H9 (cell line): ENCODE data around the gene GLIPR2. TPM values are rescaled to one million over a fixed set of nuclear protein-coding genes. Genes with fewer than 3 reads are reported as not detected.

Experiments used
- DNase-seq: peaks from one replicate; pipeline ENCODE4 v3.0.0-alpha.2; 2017
- H2AFZ ChIP-seq: one replicate; pipeline ENCODE4 v1.6.1; 2013; ENCODE audit warnings: mild to moderate bottlenecking, low read length, control low read depth, moderate library complexity
- H2AK5ac ChIP-seq: 2 replicates; pipeline ENCODE4 v1.6.1; 2013; ENCODE audit warnings: low read length, control low read depth, mixed read lengths; ENCODE audit not compliant: insufficient read length
- H2BK120ac ChIP-seq: one replicate; pipeline ENCODE4 v1.6.1; 2013; ENCODE audit warnings: low read depth, mild to moderate bottlenecking, low read length, control low read depth, inconsistent platforms; ENCODE audit not compliant: poor library complexity, severe bottlenecking
- H2BK12ac ChIP-seq: 2 replicates; pipeline ENCODE4 v1.6.1; 2013; ENCODE audit warnings: low read length, control low read depth, mixed read lengths, low read depth; ENCODE audit not compliant: insufficient read length
- H2BK15ac ChIP-seq: 2 replicates; pipeline ENCODE4 v1.6.1; 2013; ENCODE audit warnings: low read depth, low read length, control low read depth
- H2BK20ac ChIP-seq: one replicate; pipeline ENCODE4 v1.6.1; 2013; ENCODE audit warnings: low read depth, mild to moderate bottlenecking, low read length, control low read depth, inconsistent platforms; ENCODE audit not compliant: poor library complexity, severe bottlenecking
- H2BK5ac ChIP-seq: 2 replicates; pipeline ENCODE4 v1.6.1; 2013; ENCODE audit warnings: low read length, control low read depth, mixed read lengths; ENCODE audit not compliant: insufficient read length
- H3K14ac ChIP-seq: 2 replicates; pipeline ENCODE4 v1.6.1; 2013; ENCODE audit warnings: low read length, control low read depth; ENCODE audit not compliant: insufficient read depth
- H3K18ac ChIP-seq: 2 replicates; pipeline ENCODE4 v1.6.1; 2013; ENCODE audit warnings: low read depth, mild to moderate bottlenecking, mixed read lengths, low read length, control low read depth; ENCODE audit not compliant: insufficient read length
- H3K23ac ChIP-seq: 2 replicates; pipeline ENCODE4 v1.6.1; 2013; ENCODE audit warnings: low read length, control low read depth, mixed read lengths, low read depth; ENCODE audit not compliant: insufficient read length
- H3K23me2 ChIP-seq: 2 replicates; pipeline ENCODE4 v1.6.1; 2013; ENCODE audit warnings: low read depth, mild to moderate bottlenecking, mixed read lengths, low read length, control low read depth; ENCODE audit not compliant: insufficient read length, poor library complexity, severe bottlenecking
- H3K27ac ChIP-seq: 2 replicates; pipeline ENCODE4 v1.5.1; 2013; ENCODE audit warnings: low read length, control low read depth, mixed read lengths, low read depth; ENCODE audit not compliant: insufficient read length
- H3K27me3 ChIP-seq: 2 replicates; pipeline ENCODE4 v1.6.1; 2013; ENCODE audit warnings: low read length, control low read depth, inconsistent platforms; ENCODE audit not compliant: insufficient read depth
- H3K4ac ChIP-seq: 2 replicates; pipeline ENCODE4 v1.6.1; 2013; ENCODE audit warnings: low read depth, mild to moderate bottlenecking, control low read depth, inconsistent platforms, low read length, moderate library complexity
- H3K4me1 ChIP-seq: 2 replicates; pipeline ENCODE4 v1.6.1; 2013; ENCODE audit warnings: low read length, control low read depth, inconsistent platforms; ENCODE audit not compliant: insufficient read depth
- H3K4me2 ChIP-seq: 2 replicates; pipeline ENCODE4 v1.6.1; 2013; ENCODE audit warnings: low read length, control low read depth, mixed read lengths; ENCODE audit not compliant: insufficient read length, insufficient read depth
- H3K56ac ChIP-seq: 2 replicates; pipeline ENCODE4 v1.6.1; 2013; ENCODE audit warnings: low read depth, mild to moderate bottlenecking, mixed read lengths, low read length, control low read depth; ENCODE audit not compliant: insufficient read length
- H3K79me1 ChIP-seq: 2 replicates; pipeline ENCODE4 v1.6.1; 2013; ENCODE audit warnings: low read depth, mild to moderate bottlenecking, moderate library complexity, low read length, control low read depth, inconsistent platforms; ENCODE audit not compliant: insufficient read depth, poor library complexity, severe bottlenecking
- H3K79me2 ChIP-seq: 2 replicates; pipeline ENCODE4 v1.6.1; 2013; ENCODE audit warnings: low read length, control low read depth, inconsistent platforms; ENCODE audit not compliant: insufficient read depth
- H3K9ac ChIP-seq: 2 replicates; pipeline ENCODE4 v1.6.1; 2013; ENCODE audit warnings: low read length, control low read depth, mixed read lengths; ENCODE audit not compliant: insufficient read length; ENCODE audit errors: extremely low read depth
- H3K9me3 ChIP-seq: one replicate; pipeline ENCODE4 v1.6.1; 2013; ENCODE audit warnings: low read depth, low read length, inconsistent platforms; ENCODE audit not compliant: control insufficient read depth
- H3T11ph ChIP-seq: one replicate; pipeline ENCODE4 v1.6.1; 2013; ENCODE audit warnings: mild to moderate bottlenecking, low read length, control low read depth, inconsistent platforms
- H4K20me1 ChIP-seq: one replicate; pipeline ENCODE4 v1.6.1; 2013; ENCODE audit not compliant: control insufficient read depth, insufficient read length, insufficient read depth
- H4K5ac ChIP-seq: 2 replicates; pipeline ENCODE4 v1.6.1; 2013; ENCODE audit warnings: low read depth, mild to moderate bottlenecking, mixed read lengths, low read length, control low read depth; ENCODE audit not compliant: insufficient read length
- H4K8ac ChIP-seq: replicated peaks from 2 replicates; pipeline ENCODE4 v1.6.1; 2013; ENCODE audit warnings: low read length, control low read depth, mixed read lengths, low read depth; ENCODE audit not compliant: insufficient read length
- H4K91ac ChIP-seq: 2 replicates; pipeline ENCODE4 v1.6.1; 2013; ENCODE audit warnings: low read depth, mild to moderate bottlenecking, moderate library complexity, mixed read lengths, low read length, control low read depth; ENCODE audit not compliant: insufficient read length
- H3K27ac Mint-ChIP-seq, 3 experiments: 2 replicates in 2 of 3; 3 replicates in 1 of 3; pipeline ENCODE4 v1.8.0; 2020 to 2021; ENCODE audit warnings: mixed read lengths in 3 of 3, mild to moderate bottlenecking in 1 of 3, moderate library complexity in 1 of 3
- H3K27me3 Mint-ChIP-seq: 2 replicates; pipeline ENCODE4 v1.8.0; 2021; ENCODE audit warnings: low read depth, mild to moderate bottlenecking, moderate library complexity, mixed read lengths
- H3K36me3 Mint-ChIP-seq, 3 experiments: 2 replicates in 2 of 3; 3 replicates in 1 of 3; pipeline ENCODE4 v1.8.0; 2020 to 2021; ENCODE audit warnings: low read depth in 3 of 3, mixed read lengths in 3 of 3; ENCODE audit not compliant: insufficient read depth in 1 of 3
- H3K4me1 Mint-ChIP-seq, 2 experiments: 2 replicates each; pipeline ENCODE4 v1.8.0; 2020; ENCODE audit warnings: mixed read lengths in 2 of 2
- H3K4me3 Mint-ChIP-seq, 2 experiments: 2 replicates in 1 of 2; 3 replicates in 1 of 2; pipeline ENCODE4 v1.8.0; 2020 to 2021; ENCODE audit warnings: mild to moderate bottlenecking in 2 of 2, mixed read lengths in 2 of 2, moderate library complexity in 1 of 2
- H3K9me3 Mint-ChIP-seq, 2 experiments: 2 replicates in 1 of 2; 3 replicates in 1 of 2; pipeline ENCODE4 v1.8.0; 2020; ENCODE audit warnings: mild to moderate bottlenecking in 2 of 2, mixed read lengths in 2 of 2, moderate library complexity in 1 of 2
- WGBS: extraction: QIAGEN DNeasy Blood & Tissue Kit; methylation state at CpG from one replicate; pipeline ENCODE4 v1.1.7; 2013; ENCODE audit warnings: missing lambda C conversion rate, low lambda C conversion rate, mixed read lengths; ENCODE audit not compliant: insufficient read length; ENCODE audit errors: extremely low coverage; 5-methylcytosine and 5-hydroxymethylcytosine counted together
- total RNA-seq: library from RNA; stranded (reverse); gene quantifications from 2 replicates; pipeline ENCODE4 v1.2.1, GENCODE V29; 2021
- TF ChIP-seq, protein P1 (sequence below): fragments of 200-600 bp; sonication (generic); conservative IDR thresholded peaks from 3 replicates; pipeline ENCODE4 v1.8.0; 2021; ENCODE audit warnings: antibody characterized with exemption, mild to moderate bottlenecking

The GLIPR2 gene
- total RNA-seq, 1 experiment from 2014 or later = 10.0 TPM

DNA sequence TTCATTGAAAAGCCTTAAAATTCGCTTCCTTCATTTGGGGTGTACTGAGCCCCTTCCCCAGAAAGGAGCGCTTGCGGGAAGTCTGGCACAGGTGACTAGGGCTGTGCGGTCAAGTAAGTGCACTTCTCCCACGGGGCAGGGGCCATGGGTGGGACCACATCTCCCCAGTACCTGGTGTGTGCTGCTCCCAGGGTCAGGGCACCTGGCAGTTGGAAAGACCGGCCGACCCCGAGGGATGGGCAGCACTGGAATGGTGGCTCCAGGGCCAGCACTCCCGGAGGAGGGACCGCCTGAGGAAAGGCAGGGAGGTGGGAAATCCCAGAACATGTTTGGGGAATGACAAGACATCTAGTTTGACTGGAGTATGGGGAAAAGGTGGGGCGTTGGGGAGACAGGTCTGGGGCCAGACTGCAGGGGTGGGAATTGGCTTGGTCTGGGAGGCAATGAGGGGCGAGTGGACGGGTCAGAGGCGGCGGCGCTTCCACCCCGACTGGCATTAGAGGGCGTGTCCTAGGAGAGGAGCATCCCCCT lies 727 bp upstream of the GLIPR2 start:
- H3K27me3 ChIP-seq = peaks cover 27% of the 10 kb centered on the region

More for the DNA sequence above, 727 bp upstream of the GLIPR2 start:
- Histone ChIP-seq H4K91ac (no peak overlapping the region), H3K23ac (no peak overlapping the region), H2AK5ac (no peak overlapping the region), H2AFZ (no peak overlapping the region), H3K9me3 (no peaks in the 10 kb centered on the region), H3K23me2 (peaks cover 14% of the 10 kb centered on the region), H2BK12ac (no peak overlapping the region), H2BK5ac (no peak overlapping the region), H3K27ac (no peak overlapping the region), H4K20me1 (no peaks in the 10 kb centered on the region), H3T11ph (no peak overlapping the region), H3K79me2 (no peaks in the 10 kb centered on the region), H4K5ac (no peak overlapping the region), H3K4me1 (peaks cover 2% of the 10 kb centered on the region; the same call in 1 of the 2 replicates), H3K14ac (no peak overlapping the region), H3K9ac (no peak overlapping the region), H3K79me1 (no peaks in the 10 kb centered on the region), H4K8ac (no peak overlapping the region), H2BK120ac (no peak overlapping the region), H3K56ac (no peak overlapping the region), H3K4me2 (peak overlapping the region; percentile 71), H3K4ac (no peak overlapping the region), H2BK20ac (no peak overlapping the region), H2BK15ac (no peak overlapping the region), H3K18ac (no peak overlapping the region)
- H3K27me3 Mint-ChIP-seq = peaks cover 90% of the 10 kb centered on the region
- peak; percentile 57 for DNase-seq
- peaks cover 0 to 5% of the 10 kb centered on the region in 2 experiments; a peak in 2 of 5 replicates for H3K9me3 Mint-ChIP-seq
- peak overlapping the region; percentile 72 to 88 for H3K4me3 Mint-ChIP-seq
- TF ChIP-seq, protein P1, sequence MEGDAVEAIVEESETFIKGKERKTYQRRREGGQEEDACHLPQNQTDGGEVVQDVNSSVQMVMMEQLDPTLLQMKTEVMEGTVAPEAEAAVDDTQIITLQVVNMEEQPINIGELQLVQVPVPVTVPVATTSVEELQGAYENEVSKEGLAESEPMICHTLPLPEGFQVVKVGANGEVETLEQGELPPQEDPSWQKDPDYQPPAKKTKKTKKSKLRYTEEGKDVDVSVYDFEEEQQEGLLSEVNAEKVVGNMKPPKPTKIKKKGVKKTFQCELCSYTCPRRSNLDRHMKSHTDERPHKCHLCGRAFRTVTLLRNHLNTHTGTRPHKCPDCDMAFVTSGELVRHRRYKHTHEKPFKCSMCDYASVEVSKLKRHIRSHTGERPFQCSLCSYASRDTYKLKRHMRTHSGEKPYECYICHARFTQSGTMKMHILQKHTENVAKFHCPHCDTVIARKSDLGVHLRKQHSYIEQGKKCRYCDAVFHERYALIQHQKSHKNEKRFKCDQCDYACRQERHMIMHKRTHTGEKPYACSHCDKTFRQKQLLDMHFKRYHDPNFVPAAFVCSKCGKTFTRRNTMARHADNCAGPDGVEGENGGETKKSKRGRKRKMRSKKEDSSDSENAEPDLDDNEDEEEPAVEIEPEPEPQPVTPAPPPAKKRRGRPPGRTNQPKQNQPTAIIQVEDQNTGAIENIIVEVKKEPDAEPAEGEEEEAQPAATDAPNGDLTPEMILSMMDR = no peak
- peaks cover 32 to 42% of the 10 kb centered on the region in 2 experiments for H3K4me1 Mint-ChIP-seq
- peaks cover 0 to 1% (median 0%) of the 10 kb centered on the region in 3 experiments; a peak in 1 of 7 replicates for H3K36me3 Mint-ChIP-seq
- no CpG with 5 or more reads among the region's 18 CpGs for WGBS
- no peak overlapping the region for H3K27ac Mint-ChIP-seq
